Measurements from ENCODE around the gene PLXNA4. TPM values are rescaled to one million over a fixed set of nuclear protein-coding genes. Genes with fewer than 3 reads are reported as not detected.

Gene PLXNA4
- total RNA-seq, 1 experiment from 2014 or later, result not detected

DNA sequence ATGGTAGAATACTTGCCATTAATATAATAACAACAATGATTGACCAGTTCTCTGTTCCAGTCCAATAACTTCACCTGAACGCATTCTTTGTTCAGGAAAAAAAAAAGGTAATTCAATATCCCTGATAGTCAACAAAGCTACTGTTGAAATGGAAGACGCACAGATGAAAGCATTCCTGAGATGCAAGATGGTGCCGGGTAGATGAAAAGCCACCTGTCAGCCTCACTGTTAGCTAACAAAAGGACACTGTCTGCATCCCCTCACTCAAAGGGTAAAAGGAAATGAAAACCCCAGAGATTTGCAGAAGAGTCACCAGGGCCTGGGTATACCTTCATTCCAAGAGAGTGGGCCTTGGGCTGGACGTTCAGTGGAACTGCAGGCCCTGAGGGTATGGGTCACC, 357.4 kb downstream of the PLXNA4 start:
- ChIA-PET CTCF (interaction anchor here (1.0 to 1.5 kb wide), 2 partner anchors 10 to 14 kb away, joined by 3 to 4 read pairs; no protein-coding TSS in a partner anchor), POLR2A (no interaction called here)
- TF ChIP-seq, protein P1, sequence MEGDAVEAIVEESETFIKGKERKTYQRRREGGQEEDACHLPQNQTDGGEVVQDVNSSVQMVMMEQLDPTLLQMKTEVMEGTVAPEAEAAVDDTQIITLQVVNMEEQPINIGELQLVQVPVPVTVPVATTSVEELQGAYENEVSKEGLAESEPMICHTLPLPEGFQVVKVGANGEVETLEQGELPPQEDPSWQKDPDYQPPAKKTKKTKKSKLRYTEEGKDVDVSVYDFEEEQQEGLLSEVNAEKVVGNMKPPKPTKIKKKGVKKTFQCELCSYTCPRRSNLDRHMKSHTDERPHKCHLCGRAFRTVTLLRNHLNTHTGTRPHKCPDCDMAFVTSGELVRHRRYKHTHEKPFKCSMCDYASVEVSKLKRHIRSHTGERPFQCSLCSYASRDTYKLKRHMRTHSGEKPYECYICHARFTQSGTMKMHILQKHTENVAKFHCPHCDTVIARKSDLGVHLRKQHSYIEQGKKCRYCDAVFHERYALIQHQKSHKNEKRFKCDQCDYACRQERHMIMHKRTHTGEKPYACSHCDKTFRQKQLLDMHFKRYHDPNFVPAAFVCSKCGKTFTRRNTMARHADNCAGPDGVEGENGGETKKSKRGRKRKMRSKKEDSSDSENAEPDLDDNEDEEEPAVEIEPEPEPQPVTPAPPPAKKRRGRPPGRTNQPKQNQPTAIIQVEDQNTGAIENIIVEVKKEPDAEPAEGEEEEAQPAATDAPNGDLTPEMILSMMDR (IDR thresholded peaks at IDR 0.05; ENCODE audit: unreplicated experiment), result no peak
- Mint-ChIP-seq H3K4me1 (ENCODE audit: insufficient read depth, unreplicated experiment) (no peaks in the 10 kb centered on the region), H3K9me3 (ENCODE audit: unreplicated experiment) (peaks cover 2% of the 10 kb centered on the region), H3K27ac (ENCODE audit: low read depth, unreplicated experiment) (no peak overlapping the region), H3K27me3 (ENCODE audit: insufficient read depth, unreplicated experiment) (no peaks in the 10 kb centered on the region), H3K36me3 (ENCODE audit: insufficient read depth, unreplicated experiment) (no peaks in the 10 kb centered on the region), H3K4me3 (ENCODE audit: unreplicated experiment) (no peak overlapping the region)
- no TSS peak for BruUV-seq (replicated peaks)
- intact Hi-C loops (cut with micrococcal nuclease), result no loop called here
- no peak for DNase-seq (ENCODE audit: unreplicated experiment)

DNA sequence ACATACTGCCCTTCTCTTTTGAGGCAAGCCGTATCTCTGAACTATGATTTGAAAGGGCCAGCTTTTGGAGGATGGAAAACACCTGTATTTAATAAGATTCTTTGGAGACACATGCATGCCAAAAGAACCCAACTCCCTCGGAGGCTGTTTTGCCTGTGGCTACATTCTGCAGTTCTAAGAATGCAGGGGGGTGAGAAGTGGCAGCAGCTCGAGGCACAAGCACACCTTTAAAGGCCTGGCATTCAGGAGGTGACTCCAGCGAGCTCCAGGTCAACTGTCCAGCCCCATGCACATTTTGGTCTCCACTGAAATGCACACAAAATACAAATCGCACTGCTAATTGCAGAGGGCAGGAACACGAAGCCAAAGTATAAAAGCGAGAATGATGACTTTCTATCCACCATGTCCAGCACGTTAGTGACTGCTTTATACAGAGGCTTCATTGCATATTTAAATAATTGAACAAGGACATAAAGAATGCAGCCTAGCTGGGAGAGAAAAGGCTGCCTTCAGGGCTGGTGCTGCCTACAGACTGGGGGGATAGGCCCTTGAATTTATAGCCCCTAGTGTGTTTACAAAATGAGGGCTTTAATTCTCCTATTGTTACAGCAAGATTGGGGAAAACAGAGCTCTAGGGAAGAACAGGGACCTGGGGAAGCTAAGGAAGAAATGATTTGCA, 359.3 kb downstream of the PLXNA4 start:
- Mint-ChIP-seq H3K9me3 (ENCODE audit: unreplicated experiment) (peaks cover 10% of the 10 kb centered on the region), H3K36me3 (ENCODE audit: insufficient read depth, unreplicated experiment) (no peaks in the 10 kb centered on the region), H3K4me1 (ENCODE audit: insufficient read depth, unreplicated experiment) (no peaks in the 10 kb centered on the region), H3K27ac (ENCODE audit: low read depth, unreplicated experiment) (no peak overlapping the region), H3K4me3 (ENCODE audit: unreplicated experiment) (no peak overlapping the region), H3K27me3 (ENCODE audit: insufficient read depth, unreplicated experiment) (no peaks in the 10 kb centered on the region)
- BruUV-seq (replicated peaks), result no TSS peak
- intact Hi-C loops (cut with micrococcal nuclease), result no loop called here
- ChIA-PET POLR2A (no interaction called here), CTCF (no interaction called here)
- TF ChIP-seq, protein P1 (IDR thresholded peaks at IDR 0.05; ENCODE audit: unreplicated experiment), result no peak
- no peak for DNase-seq (ENCODE audit: unreplicated experiment)

DNA sequence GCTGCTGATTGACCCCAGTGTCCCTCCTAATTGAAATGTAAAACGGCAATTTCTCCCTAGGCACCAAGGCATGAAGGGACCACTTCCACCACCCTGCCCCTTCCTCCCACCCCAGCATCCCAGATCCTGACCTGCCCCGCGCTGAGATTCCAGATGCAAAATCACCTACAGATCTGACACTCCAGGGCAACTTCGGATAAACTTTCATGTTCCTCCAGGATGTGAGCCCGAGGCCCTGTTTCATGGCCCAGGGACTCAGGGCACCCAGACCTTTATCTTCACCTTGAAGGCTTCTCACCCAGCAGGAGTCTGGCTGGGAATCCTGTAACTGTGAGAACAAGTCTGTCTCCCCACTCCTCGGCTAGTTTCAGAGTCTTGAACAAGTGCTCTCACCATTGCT, 361.8 kb downstream of the PLXNA4 start:
- Mint-ChIP-seq H3K27ac (ENCODE audit: low read depth, unreplicated experiment) (no peak overlapping the region), H3K4me3 (ENCODE audit: unreplicated experiment) (no peak overlapping the region), H3K27me3 (ENCODE audit: insufficient read depth, unreplicated experiment) (no peaks in the 10 kb centered on the region), H3K4me1 (ENCODE audit: insufficient read depth, unreplicated experiment) (no peaks in the 10 kb centered on the region), H3K9me3 (ENCODE audit: unreplicated experiment) (peaks cover 10% of the 10 kb centered on the region), H3K36me3 (ENCODE audit: insufficient read depth, unreplicated experiment) (no peaks in the 10 kb centered on the region)
- TF ChIP-seq, protein P1 (IDR thresholded peaks at IDR 0.05; ENCODE audit: unreplicated experiment), result no peak
- POLR2A ChIA-PET, result no interaction called here
- DNase-seq (ENCODE audit: unreplicated experiment), result no peak
- CTCF ChIA-PET, result no interaction called here
- intact Hi-C loops (cut with micrococcal nuclease), result no loop called here
- no TSS peak for BruUV-seq (replicated peaks)

DNA sequence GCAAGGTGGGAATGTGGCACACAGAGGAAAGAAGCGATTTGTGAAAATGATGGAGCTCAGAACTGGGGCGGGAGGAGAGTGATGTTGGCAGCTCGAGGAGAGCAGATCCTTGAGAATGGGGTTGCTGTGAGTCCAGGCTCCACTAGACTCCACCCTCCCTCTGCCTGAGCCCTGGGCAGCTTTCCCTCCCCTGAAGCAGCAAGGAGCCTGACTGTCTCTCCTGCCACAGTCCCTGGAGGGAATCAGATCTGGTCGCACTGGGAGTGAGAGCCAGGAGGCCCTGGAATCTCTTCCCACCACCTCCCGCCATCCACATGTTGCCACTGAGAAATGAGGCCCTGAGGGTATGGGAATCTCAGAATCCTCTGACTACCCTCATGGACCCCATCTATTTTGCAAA, 362.7 kb downstream of the PLXNA4 start:
- peaks cover 10% of the 10 kb centered on the region for H3K9me3 Mint-ChIP-seq (ENCODE audit: unreplicated experiment)
- no peaks in the 10 kb centered on the region for H3K36me3 Mint-ChIP-seq (ENCODE audit: insufficient read depth, unreplicated experiment)
- intact Hi-C loops (cut with micrococcal nuclease), result no loop called here
- BruUV-seq (replicated peaks), result no TSS peak
- no peak overlapping the region for H3K27ac Mint-ChIP-seq (ENCODE audit: low read depth, unreplicated experiment)
- ChIA-PET CTCF (no interaction called here), POLR2A (no interaction called here)
- TF ChIP-seq, protein P1 (IDR thresholded peaks at IDR 0.05; ENCODE audit: unreplicated experiment), result no peak
- DNase-seq (ENCODE audit: unreplicated experiment), result no peak
- H3K4me3 Mint-ChIP-seq (ENCODE audit: unreplicated experiment), result no peak overlapping the region
- H3K27me3 Mint-ChIP-seq (ENCODE audit: insufficient read depth, unreplicated experiment), result no peaks in the 10 kb centered on the region
- no peaks in the 10 kb centered on the region for H3K4me1 Mint-ChIP-seq (ENCODE audit: insufficient read depth, unreplicated experiment)
